HEK293 (cell line): ENCODE data around the gene AHSA1.

Source experiments
- CTCF ChIP-seq: fragments of 450-650 bp; formaldehyde crosslinking; IDR thresholded peaks from 2 replicates; pipeline ENCODE4 v1.5.1; 2016; ENCODE audit warnings: missing biosample characterization, missing genetic modification characterization
- RBAK ChIP-seq: fragments of 450-650 bp; formaldehyde crosslinking; IDR thresholded peaks from 2 replicates; pipeline ENCODE4 v1.5.1; 2016; ENCODE audit warnings: missing biosample characterization, missing genetic modification characterization
- SP2 ChIP-seq: fragments of 450-650 bp; formaldehyde crosslinking; IDR thresholded peaks from 2 replicates; pipeline ENCODE4 v1.5.1; 2016; ENCODE audit warnings: missing biosample characterization, missing genetic modification characterization
- ZNF169 ChIP-seq: fragments of 450-650 bp; formaldehyde crosslinking; IDR thresholded peaks from 2 replicates; pipeline ENCODE4 v1.5.1; 2016; ENCODE audit warnings: missing biosample characterization, missing genetic modification characterization
- ZNF266 ChIP-seq: fragments of 450-650 bp; formaldehyde crosslinking; IDR thresholded peaks from 2 replicates; pipeline ENCODE4 v1.5.1; 2016; ENCODE audit warnings: missing biosample characterization, missing genetic modification characterization, low read depth
- ZNF274 ChIP-seq, 2 experiments: fragments of 200-500 bp in 1 of 2; fragments of 450-650 bp in 1 of 2; sonication (Bioruptor generic) in 1 of 2; formaldehyde crosslinking in 1 of 2; IDR thresholded peaks; 2 replicates each; pipeline versions ENCODE4 v1.5.1 to v1.6.1; 2014 to 2016; ENCODE audit warnings: borderline replicate concordance in 1 of 2, inconsistent platforms in 1 of 2, low read length in 1 of 2, missing biosample characterization in 1 of 2, missing genetic modification characterization in 1 of 2
- ZNF335 ChIP-seq: fragments of 450-650 bp; formaldehyde crosslinking; conservative IDR thresholded peaks from 2 replicates; pipeline ENCODE4 v1.5.1; 2016; ENCODE audit warnings: missing biosample characterization, missing genetic modification characterization
- ZNF658 ChIP-seq: fragments of 450-650 bp; formaldehyde crosslinking; IDR thresholded peaks from 2 replicates; pipeline ENCODE4; 2016; ENCODE audit warnings: missing biosample characterization, missing genetic modification characterization
- ZNF843 ChIP-seq: fragments of 450-650 bp; formaldehyde crosslinking; IDR thresholded peaks from 2 replicates; pipeline ENCODE4 v1.5.1; 2016; ENCODE audit warnings: missing biosample characterization, missing genetic modification characterization
- TF ChIP-seq, protein P1 (sequence below): sonication (generic); formaldehyde crosslinking; IDR thresholded peaks from 2 replicates; pipeline ENCODE4 v1.8.1; 2022; ENCODE audit warnings: mild to moderate bottlenecking, moderate library complexity, missing genetic modification reagents
- TF ChIP-seq, protein P2 (sequence below): fragments of 450-650 bp; formaldehyde crosslinking; IDR thresholded peaks from 2 replicates; pipeline ENCODE4 v1.5.1; 2016; ENCODE audit warnings: missing biosample characterization, missing genetic modification characterization

DNA sequence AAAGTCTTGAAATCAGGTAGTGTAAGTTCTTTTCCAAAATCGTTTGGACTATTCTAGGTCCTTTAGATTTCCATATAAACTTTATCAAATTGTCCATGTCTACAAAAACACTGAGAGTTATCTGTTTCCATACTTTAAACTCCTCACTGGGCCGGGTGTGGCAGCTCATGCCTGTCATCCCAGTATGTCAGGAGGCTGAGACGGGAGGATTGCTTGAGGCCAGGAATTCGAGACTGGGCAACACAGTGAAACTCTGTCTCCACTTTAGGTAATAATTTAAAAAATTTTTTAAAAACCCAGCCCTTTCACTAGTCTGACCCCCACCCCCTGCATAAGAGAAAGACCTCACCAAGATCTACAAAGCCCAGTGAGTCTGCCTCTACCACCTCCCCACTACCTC lies 47.1 kb downstream of the AHSA1 start:
- no peak for TF ChIP-seq ZNF274 (IDR thresholded peaks at IDR 0.05; ENCODE audit: low read length)
- TF ChIP-seq ZNF274 (tag by site-specific recombination; IDR thresholded peaks at IDR 0.05; ENCODE audit: borderline replicate concordance) = no peak
- TF ChIP-seq, protein P1, sequence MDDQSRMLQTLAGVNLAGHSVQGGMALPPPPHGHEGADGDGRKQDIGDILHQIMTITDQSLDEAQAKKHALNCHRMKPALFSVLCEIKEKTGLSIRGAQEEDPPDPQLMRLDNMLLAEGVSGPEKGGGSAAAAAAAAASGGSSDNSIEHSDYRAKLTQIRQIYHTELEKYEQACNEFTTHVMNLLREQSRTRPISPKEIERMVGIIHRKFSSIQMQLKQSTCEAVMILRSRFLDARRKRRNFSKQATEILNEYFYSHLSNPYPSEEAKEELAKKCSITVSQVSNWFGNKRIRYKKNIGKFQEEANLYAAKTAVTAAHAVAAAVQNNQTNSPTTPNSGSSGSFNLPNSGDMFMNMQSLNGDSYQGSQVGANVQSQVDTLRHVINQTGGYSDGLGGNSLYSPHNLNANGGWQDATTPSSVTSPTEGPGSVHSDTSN = no peak
- no peak for TF ChIP-seq CTCF (tag by site-specific recombination)
- TF ChIP-seq ZNF843 (tag by site-specific recombination) = no peak
- TF ChIP-seq ZNF169 = no peak
- TF ChIP-seq ZNF658 (tag by site-specific recombination) = no peak
- TF ChIP-seq, protein P2, sequence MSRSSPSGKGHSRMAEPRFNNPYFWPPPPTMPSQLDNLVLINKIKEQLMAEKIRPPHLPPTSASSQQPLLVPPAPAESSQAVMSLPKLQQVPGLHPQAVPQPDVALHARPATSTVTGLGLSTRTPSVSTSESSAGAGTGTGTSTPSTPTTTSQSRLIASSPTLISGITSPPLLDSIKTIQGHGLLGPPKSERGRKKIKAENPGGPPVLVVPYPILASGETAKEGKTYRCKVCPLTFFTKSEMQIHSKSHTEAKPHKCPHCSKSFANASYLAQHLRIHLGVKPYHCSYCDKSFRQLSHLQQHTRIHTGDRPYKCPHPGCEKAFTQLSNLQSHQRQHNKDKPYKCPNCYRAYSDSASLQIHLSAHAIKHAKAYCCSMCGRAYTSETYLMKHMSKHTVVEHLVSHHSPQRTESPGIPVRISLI (tag by site-specific recombination) = no peak
- no peak for TF ChIP-seq RBAK (tag by site-specific recombination)
- no peak for TF ChIP-seq ZNF335 (tag by site-specific recombination)
- no peak for TF ChIP-seq ZNF266 (tag by site-specific recombination)
- TF ChIP-seq SP2 (tag by site-specific recombination) = no peak
